ENCODE measurements around the gene MEGF11. TPM values are rescaled to one million over a fixed set of nuclear protein-coding genes. Genes with fewer than 3 reads are reported as not detected.

Gene MEGF11
- polyA plus RNA-seq, 1 of the 3 experiments (the other 2 are of a cell fraction): not detected

DNA sequence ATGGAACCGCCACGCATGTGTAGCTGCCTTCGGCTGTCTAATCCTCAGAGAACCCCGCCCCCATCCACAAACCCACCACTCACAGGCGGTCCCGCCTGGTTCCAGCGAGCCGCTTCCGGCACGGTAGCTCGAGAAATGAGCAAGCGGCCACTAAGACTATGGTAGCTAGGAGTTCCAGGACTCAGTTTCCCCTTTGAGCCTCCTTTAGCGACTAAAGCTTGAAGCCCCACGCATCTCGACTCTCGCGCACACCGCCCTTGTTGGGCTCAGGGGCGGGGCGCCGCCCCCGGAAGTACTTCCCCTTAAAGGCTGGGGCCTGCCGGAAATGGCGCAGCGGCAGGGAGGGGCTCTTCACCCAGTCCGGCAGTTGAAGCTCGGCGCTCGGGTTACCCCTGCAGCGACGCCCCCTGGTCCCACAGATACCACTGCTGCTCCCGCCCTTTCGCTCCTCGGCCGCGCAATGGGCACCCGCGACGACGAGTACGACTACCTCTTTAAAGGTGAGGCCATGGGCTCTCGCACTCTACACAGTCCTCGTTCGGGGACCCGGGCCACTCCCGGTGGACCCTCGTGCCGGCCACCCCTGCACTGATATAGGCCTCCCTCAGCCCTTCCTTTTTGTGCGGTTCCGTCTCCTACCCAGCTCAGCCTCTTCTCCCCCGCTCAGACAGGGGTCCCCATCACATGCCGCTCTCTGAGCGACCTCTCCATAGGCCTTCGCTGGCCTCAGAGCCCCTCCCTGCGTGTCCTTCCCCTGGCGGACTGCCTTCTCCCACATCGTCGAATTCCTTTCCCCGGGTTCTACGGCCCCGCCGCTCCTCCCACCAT is 384.2 kb downstream of the MEGF11 start, which contains the start of gene RAB11A:
RAB11A (plus strand) TSS at position 366 of the 828 bp plus-strand sequence; CDS start at position 461, 95 bp downstream.
- Histone ChIP-seq H3K27me3 (ENCODE audit: insufficient read depth) (no peaks in the 10 kb centered on the region), H3K79me2 (ENCODE audit: insufficient read depth) (peaks cover 50% of the 10 kb centered on the region)
- under 1% methylated on average over 45 of the region's 62 CpGs for WGBS (ENCODE audit: low lambda C conversion rate)
- TF ChIP-seq NRF1 (IDR thresholded peaks at IDR 0.05; ENCODE audit: low read depth, low read length): peak; percentile 18
- TF ChIP-seq, protein P1, sequence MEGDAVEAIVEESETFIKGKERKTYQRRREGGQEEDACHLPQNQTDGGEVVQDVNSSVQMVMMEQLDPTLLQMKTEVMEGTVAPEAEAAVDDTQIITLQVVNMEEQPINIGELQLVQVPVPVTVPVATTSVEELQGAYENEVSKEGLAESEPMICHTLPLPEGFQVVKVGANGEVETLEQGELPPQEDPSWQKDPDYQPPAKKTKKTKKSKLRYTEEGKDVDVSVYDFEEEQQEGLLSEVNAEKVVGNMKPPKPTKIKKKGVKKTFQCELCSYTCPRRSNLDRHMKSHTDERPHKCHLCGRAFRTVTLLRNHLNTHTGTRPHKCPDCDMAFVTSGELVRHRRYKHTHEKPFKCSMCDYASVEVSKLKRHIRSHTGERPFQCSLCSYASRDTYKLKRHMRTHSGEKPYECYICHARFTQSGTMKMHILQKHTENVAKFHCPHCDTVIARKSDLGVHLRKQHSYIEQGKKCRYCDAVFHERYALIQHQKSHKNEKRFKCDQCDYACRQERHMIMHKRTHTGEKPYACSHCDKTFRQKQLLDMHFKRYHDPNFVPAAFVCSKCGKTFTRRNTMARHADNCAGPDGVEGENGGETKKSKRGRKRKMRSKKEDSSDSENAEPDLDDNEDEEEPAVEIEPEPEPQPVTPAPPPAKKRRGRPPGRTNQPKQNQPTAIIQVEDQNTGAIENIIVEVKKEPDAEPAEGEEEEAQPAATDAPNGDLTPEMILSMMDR (IDR thresholded peaks at IDR 0.05): peak; percentile 45
- peak; percentile 20; the same call in 1 of the 2 replicates for TF ChIP-seq SIN3A (IDR thresholded peaks at IDR 0.05; ENCODE audit: borderline replicate concordance, low read depth, low read length)
- TF ChIP-seq RAD21 (IDR thresholded peaks at IDR 0.05; ENCODE audit: low read length): peak; percentile 27; the same call in 1 of the 2 replicates
- peak; percentile 29; the same call in 1 of the 2 replicates for TF ChIP-seq SMC3 (IDR thresholded peaks at IDR 0.05; ENCODE audit: low read depth, low read length)
- no peak for TF ChIP-seq GATA2 (CRISPR knock-in tag; IDR thresholded peaks at IDR 0.05)
- TF ChIP-seq ELF1 (IDR thresholded peaks at IDR 0.05): peak; percentile 82
- peak; percentile 40; the same call in 1 of the 2 replicates for TF ChIP-seq RXRA (IDR thresholded peaks at IDR 0.05; ENCODE audit: borderline replicate concordance, low read depth)
- no peak for TF ChIP-seq RCOR1 (IDR thresholded peaks at IDR 0.05; ENCODE audit: low read length)
- peak; percentile 59 for TF ChIP-seq PBX3 (IDR thresholded peaks at IDR 0.05)
- TF ChIP-seq RFX5 (IDR thresholded peaks at IDR 0.05; ENCODE audit: low read length): no peak
- no peak for TF ChIP-seq FOSL2 (IDR thresholded peaks at IDR 0.05; ENCODE audit: borderline replicate concordance, low read depth)
- peak; percentile 96 for TF ChIP-seq TEAD4 (IDR thresholded peaks at IDR 0.05; ENCODE audit: borderline replicate concordance, insufficient read depth)
- TF ChIP-seq, protein P2, sequence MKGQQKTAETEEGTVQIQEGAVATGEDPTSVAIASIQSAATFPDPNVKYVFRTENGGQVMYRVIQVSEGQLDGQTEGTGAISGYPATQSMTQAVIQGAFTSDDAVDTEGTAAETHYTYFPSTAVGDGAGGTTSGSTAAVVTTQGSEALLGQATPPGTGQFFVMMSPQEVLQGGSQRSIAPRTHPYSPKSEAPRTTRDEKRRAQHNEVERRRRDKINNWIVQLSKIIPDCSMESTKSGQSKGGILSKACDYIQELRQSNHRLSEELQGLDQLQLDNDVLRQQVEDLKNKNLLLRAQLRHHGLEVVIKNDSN (IDR thresholded peaks at IDR 0.05; ENCODE audit: borderline replicate concordance, low read depth): no peak
- TF ChIP-seq JUND (IDR thresholded peaks at IDR 0.05): 0 out of 2 replicates have a peak, but pooled peaks have one; percentile 15
- peak; percentile 67 for TF ChIP-seq MXI1 (IDR thresholded peaks at IDR 0.05; ENCODE audit: low read depth, low read length)
- peak; percentile 99 for TF ChIP-seq POLR2AphosphoS5 (IDR thresholded peaks at IDR 0.05; ENCODE audit: low read depth, low read length)
- TF ChIP-seq YY1 (IDR thresholded peaks at IDR 0.05; ENCODE audit: low read depth): peak; percentile 55; the same call in 1 of the 2 replicates
- TF ChIP-seq MEF2A (IDR thresholded peaks at IDR 0.05; ENCODE audit: borderline replicate concordance, low read depth): peak; percentile 41; the same call in 1 of the 2 replicates
- TF ChIP-seq FOXJ3 (CRISPR knock-in tag; IDR thresholded peaks at IDR 0.05): 0 out of 2 replicates have a peak, but pooled peaks have one; percentile 19
- peak; percentile 13; the same call in 1 of the 2 replicates for TF ChIP-seq NFIC (IDR thresholded peaks at IDR 0.05; ENCODE audit: borderline replicate concordance)
- peak; percentile 61 for TF ChIP-seq CHD2 (IDR thresholded peaks at IDR 0.05; ENCODE audit: low read length, partially characterized antibody)
- TF ChIP-seq TCF12 (IDR thresholded peaks at IDR 0.05): no peak; the same call in 1 of the 2 replicates
- TF ChIP-seq FOXM1 (IDR thresholded peaks at IDR 0.05; ENCODE audit: low read depth): no peak
- no peak for TF ChIP-seq USF2 (IDR thresholded peaks at IDR 0.05; ENCODE audit: borderline replicate concordance, low read depth, low read length)
- TF ChIP-seq GABPA (IDR thresholded peaks at IDR 0.05; ENCODE audit: low read depth): peak; percentile 98
- peak; percentile 63; the same call in 1 of the 2 replicates for TF ChIP-seq MAX (IDR thresholded peaks at IDR 0.05; ENCODE audit: low read depth)

More for the DNA sequence above, 384.2 kb downstream of the MEGF11 start, which contains the start of gene RAB11A:
- CTCF ChIA-PET: interaction anchor here (0.6 to 5.0 kb wide), 20 partner anchors 10 to 1697 kb away, joined by 3 to 23 read pairs (median 3); partner anchors contain the start of gene SNAPC5
- H3K27ac ChIP-seq (ENCODE audit: low read depth in 2 of 2, low read length in 1 of 2): peak within 1 kb of the TSS; percentile 91 to 93
- H2AFZ ChIP-seq (ENCODE audit: low read depth): peak within 1 kb of the TSS; percentile 93; the same call in 1 of the 2 replicates
- peaks cover 0 to 5% of the 10 kb centered on the region in 2 experiments; a peak in 2 of 4 replicates for H3K4me1 ChIP-seq (ENCODE audit: control insufficient read depth in 1 of 2, insufficient read depth in 2 of 2, low read depth in 1 of 2, low read length in 1 of 2)
- peak; percentile 95 for DNase-seq
- H3K36me3 ChIP-seq (replicated peaks in 1 of 2; ENCODE audit: control insufficient read depth in 1 of 2, insufficient read depth in 2 of 2, low read length in 1 of 2): peaks cover 0 to under 1% of the 10 kb centered on the region in 2 experiments
- peaks cover 13% of the 10 kb centered on the region for H3F3A ChIP-seq (replicated peaks; ENCODE audit: insufficient read depth)
- H3K9me2 ChIP-seq: no peaks in the 10 kb centered on the region
- H3K4me2 ChIP-seq: peak within 1 kb of the TSS; percentile 97
- POLR2A ChIA-PET: interaction anchor here (0.6 to 2.4 kb wide), 13 partner anchors 12 to 840 kb away, joined by 3 to 15 read pairs (median 3); partner anchors contain the start of genes DENND4A and INTS14
- peak within 1 kb of the TSS; percentile 80 to 97 for H3K4me3 ChIP-seq (ENCODE audit: low read depth in 2 of 2, low read length in 1 of 2)
- no peaks in the 10 kb centered on the region for H3K9me3 ChIP-seq
- H3K9ac ChIP-seq: peak within 1 kb of the TSS; percentile 95
- H4K20me1 ChIP-seq (ENCODE audit: insufficient read depth): peaks cover 27% of the 10 kb centered on the region
